ENCODE data around the gene SBF2. TPM values are rescaled to one million over a fixed set of nuclear protein-coding genes. Genes with fewer than 3 reads are reported as not detected.

Gene SBF2
- total and polyA plus RNA-seq, 9 of the 15 experiments (the other 6 are each of a cell fraction or from before 2014, with no cell fraction given): 0.80 to 9.5 (median 5.0) TPM

GRCh38 chr11:10109806-10110205, 184.2 kb downstream of the SBF2 start:
- H3K36me3 ChIP-seq (ENCODE audit: control insufficient read depth, insufficient read depth, low read length): no peaks in the 10 kb centered on the region
- no peak overlapping the region for H3K4me3 ChIP-seq
- no peaks in the 10 kb centered on the region for H4K20me1 ChIP-seq (replicated peaks; ENCODE audit: control insufficient read depth, insufficient read depth, low read length)
- DNase-seq (ENCODE audit: extremely low read depth in 1 of 4, low spot score in 3 of 4) (no peak), ATAC-seq (no peak), FAIRE-seq (no peak)
- 4% methylated on average over 1 of the region's 1 CpG for WGBS (ENCODE audit: insufficient coverage, low coverage, missing lambda C conversion rate)
- H3K79me2 ChIP-seq (ENCODE audit: control insufficient read depth, insufficient read depth, low read length): no peaks in the 10 kb centered on the region
- BruUV-seq (replicated peaks): no TSS peak
- H3K27me3 ChIP-seq (ENCODE audit: control insufficient read depth in 2 of 2, insufficient read depth in 2 of 2, low read length in 2 of 2): peaks cover 0 to 4% of the 10 kb centered on the region in 2 experiments; a peak in 2 of 5 replicates
- no peaks in the 10 kb centered on the region for H3K4me1 ChIP-seq (replicated peaks in 1 of 2; ENCODE audit: control insufficient read depth in 2 of 2, insufficient read depth in 2 of 2, low read length in 2 of 2)
- TF ChIP-seq NR2C1 (IDR thresholded peaks at IDR 0.05) (no peak), NR2C1 (tag; IDR thresholded peaks at IDR 0.05) (no peak), FOS (IDR thresholded peaks at IDR 0.05; ENCODE audit: extremely low read depth, insufficient read length) (no peak), PRPF4 (IDR thresholded peaks at IDR 0.05; ENCODE audit: insufficient read depth, low read depth, low read length, poor library complexity, severe bottlenecking) (no peak), GATAD2B (IDR thresholded peaks at IDR 0.05; ENCODE audit: borderline replicate concordance) (no peak), MYBL2 (IDR thresholded peaks at IDR 0.05; ENCODE audit: low read depth) (no peak), MYBL2 (CRISPR knock-in tag; IDR thresholded peaks at IDR 0.05; ENCODE audit: borderline replicate concordance) (no peak), YBX1 (IDR thresholded peaks at IDR 0.05) (no peak), SP1 (CRISPR knock-in tag; IDR thresholded peaks at IDR 0.05) (no peak), USF1 (CRISPR knock-in tag; IDR thresholded peaks at IDR 0.05) (no peak), YY1 (IDR thresholded peaks at IDR 0.05; ENCODE audit: borderline replicate concordance in 1 of 3, control insufficient read depth in 1 of 3, extremely low read depth in 1 of 3, insufficient read depth in 3 of 3, insufficient read length in 1 of 3, insufficient replicate concordance in 2 of 3, low read depth in 1 of 3, low read length in 2 of 3) (no peak), ZNF395 (CRISPR knock-in tag; IDR thresholded peaks at IDR 0.05) (no peak), GABPB1 (CRISPR knock-in tag; IDR thresholded peaks at IDR 0.05) (no peak)
- intact Hi-C loops (cut with micrococcal nuclease): loop anchor here (10.0 kb wide), 1 partner anchor 205 kb away; no protein-coding TSS in a partner anchor
- no peak overlapping the region for H2AFZ ChIP-seq (ENCODE audit: low read depth, low read length)
- H3K9me1 ChIP-seq (ENCODE audit: control insufficient read depth, insufficient read depth, low read length): no peaks in the 10 kb centered on the region
- in situ Hi-C loops (cut with MboI): no loop called here
- ChIA-PET POLR2A (no interaction called here), CTCF (ENCODE audit: low intra/inter-chr PET ratio) (no interaction called here)
- no peak overlapping the region for H3K9ac ChIP-seq (ENCODE audit: insufficient read depth in 1 of 2, low read depth in 2 of 2, low read length in 2 of 2)
- H3K4me2 ChIP-seq (ENCODE audit: insufficient read depth, low read length): no peak overlapping the region
- H3K9me3 ChIP-seq (replicated peaks; ENCODE audit: control insufficient read depth, insufficient read depth, low read depth, low read length): no peaks in the 10 kb centered on the region
- H3K27ac ChIP-seq (ENCODE audit: extremely low read depth, low read depth, low read length): no peak overlapping the region
